ENCODE data around the gene KLB. TPM values are rescaled to one million over a fixed set of nuclear protein-coding genes. Genes with fewer than 3 reads are reported as not detected.

The KLB gene
- total and polyA plus RNA-seq, 2 experiments from 2014 or later = 0.03 to 0.19 TPM

- H4K20me1 ChIP-seq (replicated peaks; ENCODE audit: insufficient read depth) = no peaks in the 10 kb centered on the region
- no peak for TF ChIP-seq CTCF (conservative IDR thresholded peaks at IDR 0.05; ENCODE audit: low read depth in 2 of 2)
- no peak overlapping the region for H3K4me3 ChIP-seq
- H3K36me3 Mint-ChIP-seq (ENCODE audit: low read depth) = peaks cover 9% of the 10 kb centered on the region
- H3K79me2 ChIP-seq (replicated peaks; ENCODE audit: insufficient read depth) = no peaks in the 10 kb centered on the region
- no peak overlapping the region for H3K4me2 ChIP-seq
- no peak overlapping the region for H3K4me3 Mint-ChIP-seq
- peaks cover 5% of the 10 kb centered on the region; the same call in 1 of the 2 replicates for H3F3A ChIP-seq (replicated peaks; ENCODE audit: low read depth)
- DNase-seq (ENCODE audit: low spot score) (no peak), ATAC-seq (no peak)
- no peaks in the 10 kb centered on the region for H3K4me1 ChIP-seq (ENCODE audit: insufficient read depth)
- H3K27ac Mint-ChIP-seq = no peak overlapping the region
- H2AFZ ChIP-seq = no peak overlapping the region
- H3K9me2 ChIP-seq (ENCODE audit: insufficient read depth) = no peaks in the 10 kb centered on the region
- no peaks in the 10 kb centered on the region; the same call in 1 of the 2 replicates for H3K36me3 ChIP-seq (ENCODE audit: insufficient read depth)
- H3K4me1 Mint-ChIP-seq = no peaks in the 10 kb centered on the region; the same call in 2 of the 3 replicates
- H3K27me3 Mint-ChIP-seq (ENCODE audit: insufficient read depth, low read depth, poor library complexity) = no peaks in the 10 kb centered on the region
- no peaks in the 10 kb centered on the region for H3K9me3 Mint-ChIP-seq
- H3K27ac ChIP-seq (ENCODE audit: low read depth) = no peak overlapping the region
- no peaks in the 10 kb centered on the region for H3K27me3 ChIP-seq (ENCODE audit: insufficient read depth)
These were observed 87.6 kb downstream of the KLB start for GRCh38 chr4:39494354-39494753.

GRCh38 chr4:39495446-39496213 is 88.9 kb downstream of the KLB start:
- no peak for DNase-seq (ENCODE audit: low spot score)
- H2AFZ ChIP-seq = no peak overlapping the region; the same call in 1 of the 2 replicates
- no peak overlapping the region for H3K27ac Mint-ChIP-seq
- TF ChIP-seq REST (IDR thresholded peaks at IDR 0.05; ENCODE audit: unreplicated experiment) = no peak
- TF ChIP-seq POLR2AphosphoS5 (IDR thresholded peaks at IDR 0.05; ENCODE audit: low read depth) = no peak
- no peak for TF ChIP-seq CTCF (conservative IDR thresholded peaks at IDR 0.05; ENCODE audit: low read depth in 2 of 2)
- TF ChIP-seq JUNB (IDR thresholded peaks at IDR 0.05; ENCODE audit: unreplicated experiment) = no peak
- no peak for TF ChIP-seq ETS1 (IDR thresholded peaks at IDR 0.05)
- TF ChIP-seq STAT1 (IDR thresholded peaks at IDR 0.05; ENCODE audit: unreplicated experiment) = no peak
- no peak for TF ChIP-seq NANOG (IDR thresholded peaks at IDR 0.05; ENCODE audit: borderline replicate concordance)
- TF ChIP-seq EZH2phosphoT487 (IDR thresholded peaks at IDR 0.05; ENCODE audit: unreplicated experiment) = no peak
- no peak for TF ChIP-seq CREB1 (CRISPR knock-in tag; IDR thresholded peaks at IDR 0.05; ENCODE audit: low read depth)
- no peak for TF ChIP-seq ZNF114 (CRISPR knock-in tag; IDR thresholded peaks at IDR 0.05)
- no peak for TF ChIP-seq ZNF331 (CRISPR knock-in tag; IDR thresholded peaks at IDR 0.05; ENCODE audit: low read depth)
- TF ChIP-seq EZH2 (IDR thresholded peaks at IDR 0.05; ENCODE audit: low read depth, unreplicated experiment) = no peak

More at GRCh38 chr4:39495446-39496213, 88.9 kb downstream of the KLB start:
- Histone ChIP-seq H3K27ac (ENCODE audit: low read depth) (no peak overlapping the region), H3F3A (replicated peaks; ENCODE audit: low read depth) (peaks cover 5% of the 10 kb centered on the region; the same call in 1 of the 2 replicates), H3K4me3 (no peak overlapping the region), H4K20me1 (replicated peaks; ENCODE audit: insufficient read depth) (no peaks in the 10 kb centered on the region), H3K27me3 (ENCODE audit: insufficient read depth) (no peaks in the 10 kb centered on the region), H3K4me2 (no peak overlapping the region), H3K36me3 (ENCODE audit: insufficient read depth) (no peaks in the 10 kb centered on the region; the same call in none of the 2 replicates), H3K79me2 (replicated peaks; ENCODE audit: insufficient read depth) (no peaks in the 10 kb centered on the region), H3K4me1 (ENCODE audit: insufficient read depth) (no peaks in the 10 kb centered on the region), H3K9me2 (ENCODE audit: insufficient read depth) (no peaks in the 10 kb centered on the region)
- no peaks in the 10 kb centered on the region for H3K27me3 Mint-ChIP-seq (ENCODE audit: insufficient read depth, low read depth, poor library complexity)
- H3K9me3 Mint-ChIP-seq = no peaks in the 10 kb centered on the region
- H3K4me3 Mint-ChIP-seq = no peak overlapping the region
- ATAC-seq = no peak
- no peaks in the 10 kb centered on the region; the same call in 2 of the 3 replicates for H3K4me1 Mint-ChIP-seq
- peaks cover 20% of the 10 kb centered on the region for H3K36me3 Mint-ChIP-seq (ENCODE audit: low read depth)
